PFSK-1 (cell line): ENCODE data around the gene KRTAP26-1.

ENCODE experiments used
- FOXP2 ChIP-seq: optimal IDR thresholded peaks from 2 replicates; pipeline ENCODE3; 2011; ENCODE audit warnings: borderline replicate concordance, control low read depth, inconsistent platforms; ENCODE audit not compliant: insufficient read depth; ENCODE audit errors: extremely low read length, extremely low read depth
- POLR2AphosphoS5 ChIP-seq: IDR thresholded peaks from 2 replicates; pipeline ENCODE4 v1.6.1; 2012; ENCODE audit warnings: low read depth, mild to moderate bottlenecking, control low read depth, low read length, moderate library complexity
- TAF1 ChIP-seq: IDR thresholded peaks from 2 replicates; pipeline ENCODE4 v1.6.1; 2012; ENCODE audit warnings: low read length, control low read depth, borderline replicate concordance; ENCODE audit not compliant: insufficient read depth
- TF ChIP-seq, protein P1 (sequence below), 2 experiments: IDR thresholded peaks; 2 replicates each; pipeline versions ENCODE4 v1.6.1 to v1.8.0; 2011 to 2012; ENCODE audit warnings: low read depth in 2 of 2, low read length in 2 of 2, control low read depth in 1 of 2, inconsistent platforms in 1 of 2, mild to moderate bottlenecking in 1 of 2, moderate library complexity in 1 of 2; ENCODE audit not compliant: insufficient read depth in 1 of 2

The KRTAP26-1 gene

DNA sequence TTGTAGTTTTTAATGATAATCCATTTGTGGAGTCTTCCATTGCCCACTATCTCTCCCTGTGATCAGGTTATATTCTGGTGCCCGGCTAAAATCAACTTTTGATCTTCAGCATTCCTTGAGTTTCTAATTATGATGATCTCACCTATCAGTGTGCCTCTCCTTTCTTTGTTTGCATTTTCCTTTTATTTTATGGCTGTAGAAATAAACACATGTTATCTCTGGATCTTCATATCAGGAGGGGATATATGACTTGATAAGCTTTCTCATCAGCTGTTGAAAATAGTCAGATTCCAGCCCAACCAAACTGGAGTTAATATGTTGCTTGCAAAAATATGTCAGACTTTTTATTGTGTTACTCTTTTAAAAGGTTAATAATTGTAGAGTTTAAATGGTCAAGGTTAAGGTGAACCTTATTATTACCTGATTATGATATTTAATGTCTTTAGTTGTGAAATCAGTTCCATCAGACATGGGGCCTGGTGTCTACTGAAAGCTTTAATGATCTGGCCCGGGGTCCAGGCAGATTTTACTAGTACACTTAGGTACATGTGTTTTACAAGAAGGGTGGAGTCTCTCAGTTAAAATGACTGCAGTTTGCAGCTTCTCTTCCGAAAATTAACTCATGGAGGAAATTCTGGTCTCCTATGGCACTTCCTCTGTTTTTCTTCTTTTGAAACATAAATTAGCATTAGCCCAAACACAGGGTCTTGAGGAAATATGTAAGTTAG is 50.1 kb downstream of the KRTAP26-1 start:
- TF ChIP-seq POLR2AphosphoS5 (no peak), FOXP2 (no peak), TAF1 (no peak)
- TF ChIP-seq, protein P1, sequence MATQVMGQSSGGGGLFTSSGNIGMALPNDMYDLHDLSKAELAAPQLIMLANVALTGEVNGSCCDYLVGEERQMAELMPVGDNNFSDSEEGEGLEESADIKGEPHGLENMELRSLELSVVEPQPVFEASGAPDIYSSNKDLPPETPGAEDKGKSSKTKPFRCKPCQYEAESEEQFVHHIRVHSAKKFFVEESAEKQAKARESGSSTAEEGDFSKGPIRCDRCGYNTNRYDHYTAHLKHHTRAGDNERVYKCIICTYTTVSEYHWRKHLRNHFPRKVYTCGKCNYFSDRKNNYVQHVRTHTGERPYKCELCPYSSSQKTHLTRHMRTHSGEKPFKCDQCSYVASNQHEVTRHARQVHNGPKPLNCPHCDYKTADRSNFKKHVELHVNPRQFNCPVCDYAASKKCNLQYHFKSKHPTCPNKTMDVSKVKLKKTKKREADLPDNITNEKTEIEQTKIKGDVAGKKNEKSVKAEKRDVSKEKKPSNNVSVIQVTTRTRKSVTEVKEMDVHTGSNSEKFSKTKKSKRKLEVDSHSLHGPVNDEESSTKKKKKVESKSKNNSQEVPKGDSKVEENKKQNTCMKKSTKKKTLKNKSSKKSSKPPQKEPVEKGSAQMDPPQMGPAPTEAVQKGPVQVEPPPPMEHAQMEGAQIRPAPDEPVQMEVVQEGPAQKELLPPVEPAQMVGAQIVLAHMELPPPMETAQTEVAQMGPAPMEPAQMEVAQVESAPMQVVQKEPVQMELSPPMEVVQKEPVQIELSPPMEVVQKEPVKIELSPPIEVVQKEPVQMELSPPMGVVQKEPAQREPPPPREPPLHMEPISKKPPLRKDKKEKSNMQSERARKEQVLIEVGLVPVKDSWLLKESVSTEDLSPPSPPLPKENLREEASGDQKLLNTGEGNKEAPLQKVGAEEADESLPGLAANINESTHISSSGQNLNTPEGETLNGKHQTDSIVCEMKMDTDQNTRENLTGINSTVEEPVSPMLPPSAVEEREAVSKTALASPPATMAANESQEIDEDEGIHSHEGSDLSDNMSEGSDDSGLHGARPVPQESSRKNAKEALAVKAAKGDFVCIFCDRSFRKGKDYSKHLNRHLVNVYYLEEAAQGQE (IDR thresholded peaks at IDR 0.05; ENCODE audit: insufficient read depth in 1 of 2, low read depth in 2 of 2, low read length in 2 of 2) = no peak
